ENCODE data around the gene KCTD8.

The KCTD8 gene

GRCh38 chr4:44448521-44449461, at the start of gene KCTD8:
KCTD8 (minus strand) TSS chr4:44448809.
- in situ Hi-C loops (cut with HindIII; ENCODE audit: low sequenced_read_pairs), result no loop called here

- in situ Hi-C loops (cut with HindIII; ENCODE audit: low sequenced_read_pairs), result no loop called here
These were observed 46.4 kb upstream of the KCTD8 start for GRCh38 chr4:44494810-44495701.

- in situ Hi-C loops (cut with HindIII; ENCODE audit: low sequenced_read_pairs), result no loop called here
These were observed 45.3 kb upstream of the KCTD8 start for GRCh38 chr4:44493924-44494323.

GRCh38 chr4:44487341-44487740, 38.7 kb upstream of the KCTD8 start:
- in situ Hi-C loops (cut with HindIII; ENCODE audit: low sequenced_read_pairs), result no loop called here

- in situ Hi-C loops (cut with HindIII; ENCODE audit: low sequenced_read_pairs), result no loop called here
These were observed 31.1 kb upstream of the KCTD8 start for GRCh38 chr4:44479731-44480130.

GRCh38 chr4:44462259-44462658, 13.7 kb upstream of the KCTD8 start:
- in situ Hi-C loops (cut with HindIII; ENCODE audit: low sequenced_read_pairs), result no loop called here

- in situ Hi-C loops (cut with HindIII; ENCODE audit: low sequenced_read_pairs), result no loop called here
These were observed 775 bp downstream of the KCTD8 start for GRCh38 chr4:44447563-44448504.

- in situ Hi-C loops (cut with HindIII; ENCODE audit: low sequenced_read_pairs), result no loop called here
These were observed 1.6 kb downstream of the KCTD8 start for GRCh38 chr4:44446801-44447562.

GRCh38 chr4:44446191-44446590, 2.4 kb downstream of the KCTD8 start:
- in situ Hi-C loops (cut with HindIII; ENCODE audit: low sequenced_read_pairs), result no loop called here

- in situ Hi-C loops (cut with HindIII; ENCODE audit: low sequenced_read_pairs), result no loop called here
These were observed 9.9 kb downstream of the KCTD8 start for GRCh38 chr4:44438687-44439086.

- in situ Hi-C loops (cut with HindIII; ENCODE audit: low sequenced_read_pairs), result no loop called here
These were observed 14.4 kb downstream of the KCTD8 start for GRCh38 chr4:44434247-44434646.

- in situ Hi-C loops (cut with HindIII; ENCODE audit: low sequenced_read_pairs), result no loop called here
These were observed 22.9 kb downstream of the KCTD8 start for GRCh38 chr4:44425614-44426208.

GRCh38 chr4:44422912-44423311, 25.7 kb downstream of the KCTD8 start:
- in situ Hi-C loops (cut with HindIII; ENCODE audit: low sequenced_read_pairs), result no loop called here

GRCh38 chr4:44421330-44422065, 27.1 kb downstream of the KCTD8 start:
- in situ Hi-C loops (cut with HindIII; ENCODE audit: low sequenced_read_pairs), result no loop called here

- in situ Hi-C loops (cut with HindIII; ENCODE audit: low sequenced_read_pairs), result no loop called here
These were observed 33.4 kb downstream of the KCTD8 start for GRCh38 chr4:44415251-44415650.

GRCh38 chr4:44368413-44369167, 80.0 kb downstream of the KCTD8 start:
- in situ Hi-C loops (cut with HindIII; ENCODE audit: low sequenced_read_pairs), result no loop called here

GRCh38 chr4:44354172-44354571, 94.4 kb downstream of the KCTD8 start:
- in situ Hi-C loops (cut with HindIII; ENCODE audit: low sequenced_read_pairs), result no loop called here

GRCh38 chr4:44351069-44351468, 97.5 kb downstream of the KCTD8 start:
- in situ Hi-C loops (cut with HindIII; ENCODE audit: low sequenced_read_pairs), result no loop called here

Measured in endothelial cell of hepatic sinusoid (primary cell).